BE2C (cell line): ENCODE data around the gene TRRAP.

Source experiments
- DNase-seq: peaks from one replicate; pipeline ENCODE4 v3.0.0-alpha.2; 2020
- H3K27me3 ChIP-seq: fragments of 250-450 bp; sonication (Bioruptor Pico); 2 replicates; pipeline ENCODE4 v1.5.1; 2020; ENCODE audit warnings: mild to moderate bottlenecking
- H3K36me3 ChIP-seq: fragments of 250-450 bp; sonication (Bioruptor Pico); 2 replicates; pipeline ENCODE4 v1.5.1; 2020; ENCODE audit warnings: mild to moderate bottlenecking
- H3K4me1 ChIP-seq: fragments of 250-450 bp; sonication (Bioruptor Pico); 2 replicates; pipeline ENCODE4 v1.5.1; 2020
- H3K4me3 ChIP-seq: 2 replicates; pipeline ENCODE4 v1.5.1; 2011; ENCODE audit warnings: low read depth, low read length
- H3K9me3 ChIP-seq: fragments of 250-450 bp; sonication (Bioruptor Pico); 2 replicates; pipeline ENCODE4 v1.5.1; 2020
- CTCF ChIP-seq: IDR thresholded peaks from 2 replicates; pipeline ENCODE4 v1.5.1; 2012; ENCODE audit warnings: mild to moderate bottlenecking, low read depth, low read length

The TRRAP gene

GRCh38 chr7:99036546-99037111, 158.3 kb downstream of the TRRAP start:
- peak; percentile 49 for DNase-seq
- Histone ChIP-seq H3K4me1 (no peaks in the 10 kb centered on the region), H3K9me3 (no peaks in the 10 kb centered on the region), H3K4me3 (no peak overlapping the region), H3K36me3 (peaks cover 79% of the 10 kb centered on the region), H3K27me3 (no peaks in the 10 kb centered on the region)
- peak; percentile 47 for TF ChIP-seq CTCF

- Histone ChIP-seq H3K36me3 (peaks cover 73% of the 10 kb centered on the region), H3K4me1 (no peaks in the 10 kb centered on the region), H3K9me3 (no peaks in the 10 kb centered on the region), H3K27me3 (no peaks in the 10 kb centered on the region), H3K4me3 (no peak overlapping the region)
- TF ChIP-seq CTCF, result no peak
- DNase-seq, result no peak
Observed at GRCh38 chr7:99037327-99037940, 159.1 kb downstream of the TRRAP start.

- Histone ChIP-seq H3K4me1 (no peaks in the 10 kb centered on the region), H3K36me3 (peaks cover 68% of the 10 kb centered on the region), H3K27me3 (no peaks in the 10 kb centered on the region)
Observed at GRCh38 chr7:99038086-99038855, 159.9 kb downstream of the TRRAP start.

GRCh38 chr7:99039384-99039891, 161.1 kb downstream of the TRRAP start:
- TF ChIP-seq CTCF, result no peak
- Histone ChIP-seq H3K4me1 (no peaks in the 10 kb centered on the region), H3K4me3 (no peak overlapping the region), H3K36me3 (peaks cover 64% of the 10 kb centered on the region), H3K27me3 (no peaks in the 10 kb centered on the region), H3K9me3 (no peaks in the 10 kb centered on the region)
- DNase-seq, result no peak

More at GRCh38 chr7:99038086-99038855, 159.9 kb downstream of the TRRAP start:
- no peak for TF ChIP-seq CTCF
- DNase-seq, result no peak
- Histone ChIP-seq H3K4me3 (no peak overlapping the region), H3K9me3 (no peaks in the 10 kb centered on the region)

- peak; percentile 81 for TF ChIP-seq CTCF
- Histone ChIP-seq H3K4me3 (no peak overlapping the region), H3K9me3 (no peaks in the 10 kb centered on the region), H3K4me1 (no peaks in the 10 kb centered on the region), H3K36me3 (peaks cover 57% of the 10 kb centered on the region), H3K27me3 (no peaks in the 10 kb centered on the region)
- DNase-seq, result peak; percentile 89
Observed at GRCh38 chr7:99040104-99040958, 162.0 kb downstream of the TRRAP start.
